Measurements from ENCODE around the gene LARP1. TPM values are rescaled to one million over a fixed set of nuclear protein-coding genes. Genes with fewer than 3 reads are reported as not detected.

LARP1 gene
- total and polyA plus RNA-seq, 2 experiments from 2014 or later = 133 to 302 TPM

- TF ChIP-seq, protein P1, sequence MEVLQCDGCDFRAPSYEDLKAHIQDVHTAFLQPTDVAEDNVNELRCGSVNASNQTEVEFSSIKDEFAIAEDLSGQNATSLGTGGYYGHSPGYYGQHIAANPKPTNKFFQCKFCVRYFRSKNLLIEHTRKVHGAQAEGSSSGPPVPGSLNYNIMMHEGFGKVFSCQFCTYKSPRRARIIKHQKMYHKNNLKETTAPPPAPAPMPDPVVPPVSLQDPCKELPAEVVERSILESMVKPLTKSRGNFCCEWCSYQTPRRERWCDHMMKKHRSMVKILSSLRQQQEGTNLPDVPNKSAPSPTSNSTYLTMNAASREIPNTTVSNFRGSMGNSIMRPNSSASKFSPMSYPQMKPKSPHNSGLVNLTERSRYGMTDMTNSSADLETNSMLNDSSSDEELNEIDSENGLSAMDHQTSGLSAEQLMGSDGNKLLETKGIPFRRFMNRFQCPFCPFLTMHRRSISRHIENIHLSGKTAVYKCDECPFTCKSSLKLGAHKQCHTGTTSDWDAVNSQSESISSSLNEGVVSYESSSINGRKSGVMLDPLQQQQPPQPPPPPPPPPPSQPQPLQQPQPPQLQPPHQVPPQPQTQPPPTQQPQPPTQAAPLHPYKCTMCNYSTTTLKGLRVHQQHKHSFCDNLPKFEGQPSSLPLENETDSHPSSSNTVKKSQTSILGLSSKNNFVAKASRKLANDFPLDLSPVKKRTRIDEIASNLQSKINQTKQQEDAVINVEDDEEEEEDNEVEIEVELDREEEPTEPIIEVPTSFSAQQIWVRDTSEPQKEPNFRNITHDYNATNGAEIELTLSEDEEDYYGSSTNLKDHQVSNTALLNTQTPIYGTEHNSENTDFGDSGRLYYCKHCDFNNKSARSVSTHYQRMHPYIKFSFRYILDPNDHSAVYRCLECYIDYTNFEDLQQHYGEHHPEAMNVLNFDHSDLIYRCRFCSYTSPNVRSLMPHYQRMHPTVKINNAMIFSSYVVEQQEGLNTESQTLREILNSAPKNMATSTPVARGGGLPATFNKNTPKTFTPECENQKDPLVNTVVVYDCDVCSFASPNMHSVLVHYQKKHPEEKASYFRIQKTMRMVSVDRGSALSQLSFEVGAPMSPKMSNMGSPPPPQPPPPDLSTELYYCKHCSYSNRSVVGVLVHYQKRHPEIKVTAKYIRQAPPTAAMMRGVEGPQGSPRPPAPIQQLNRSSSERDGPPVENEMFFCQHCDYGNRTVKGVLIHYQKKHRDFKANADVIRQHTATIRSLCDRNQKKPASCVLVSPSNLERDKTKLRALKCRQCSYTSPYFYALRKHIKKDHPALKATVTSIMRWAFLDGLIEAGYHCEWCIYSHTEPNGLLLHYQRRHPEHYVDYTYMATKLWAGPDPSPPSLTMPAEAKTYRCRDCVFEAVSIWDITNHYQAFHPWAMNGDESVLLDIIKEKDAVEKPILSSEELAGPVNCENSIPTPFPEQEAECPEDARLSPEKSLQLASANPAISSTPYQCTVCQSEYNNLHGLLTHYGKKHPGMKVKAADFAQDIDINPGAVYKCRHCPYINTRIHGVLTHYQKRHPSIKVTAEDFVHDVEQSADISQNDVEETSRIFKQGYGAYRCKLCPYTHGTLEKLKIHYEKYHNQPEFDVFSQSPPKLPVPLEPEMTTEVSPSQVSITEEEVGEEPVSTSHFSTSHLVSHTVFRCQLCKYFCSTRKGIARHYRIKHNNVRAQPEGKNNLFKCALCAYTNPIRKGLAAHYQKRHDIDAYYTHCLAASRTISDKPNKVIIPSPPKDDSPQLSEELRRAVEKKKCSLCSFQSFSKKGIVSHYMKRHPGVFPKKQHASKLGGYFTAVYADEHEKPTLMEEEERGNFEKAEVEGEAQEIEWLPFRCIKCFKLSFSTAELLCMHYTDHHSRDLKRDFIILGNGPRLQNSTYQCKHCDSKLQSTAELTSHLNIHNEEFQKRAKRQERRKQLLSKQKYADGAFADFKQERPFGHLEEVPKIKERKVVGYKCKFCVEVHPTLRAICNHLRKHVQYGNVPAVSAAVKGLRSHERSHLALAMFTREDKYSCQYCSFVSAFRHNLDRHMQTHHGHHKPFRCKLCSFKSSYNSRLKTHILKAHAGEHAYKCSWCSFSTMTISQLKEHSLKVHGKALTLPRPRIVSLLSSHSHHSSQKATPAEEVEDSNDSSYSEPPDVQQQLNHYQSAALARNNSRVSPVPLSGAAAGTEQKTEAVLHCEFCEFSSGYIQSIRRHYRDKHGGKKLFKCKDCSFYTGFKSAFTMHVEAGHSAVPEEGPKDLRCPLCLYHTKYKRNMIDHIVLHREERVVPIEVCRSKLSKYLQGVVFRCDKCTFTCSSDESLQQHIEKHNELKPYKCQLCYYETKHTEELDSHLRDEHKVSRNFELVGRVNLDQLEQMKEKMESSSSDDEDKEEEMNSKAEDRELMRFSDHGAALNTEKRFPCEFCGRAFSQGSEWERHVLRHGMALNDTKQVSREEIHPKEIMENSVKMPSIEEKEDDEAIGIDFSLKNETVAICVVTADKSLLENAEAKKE (CRISPR knock-in tag; IDR thresholded peaks at IDR 0.05) = no peak
- TF ChIP-seq, protein P2, sequence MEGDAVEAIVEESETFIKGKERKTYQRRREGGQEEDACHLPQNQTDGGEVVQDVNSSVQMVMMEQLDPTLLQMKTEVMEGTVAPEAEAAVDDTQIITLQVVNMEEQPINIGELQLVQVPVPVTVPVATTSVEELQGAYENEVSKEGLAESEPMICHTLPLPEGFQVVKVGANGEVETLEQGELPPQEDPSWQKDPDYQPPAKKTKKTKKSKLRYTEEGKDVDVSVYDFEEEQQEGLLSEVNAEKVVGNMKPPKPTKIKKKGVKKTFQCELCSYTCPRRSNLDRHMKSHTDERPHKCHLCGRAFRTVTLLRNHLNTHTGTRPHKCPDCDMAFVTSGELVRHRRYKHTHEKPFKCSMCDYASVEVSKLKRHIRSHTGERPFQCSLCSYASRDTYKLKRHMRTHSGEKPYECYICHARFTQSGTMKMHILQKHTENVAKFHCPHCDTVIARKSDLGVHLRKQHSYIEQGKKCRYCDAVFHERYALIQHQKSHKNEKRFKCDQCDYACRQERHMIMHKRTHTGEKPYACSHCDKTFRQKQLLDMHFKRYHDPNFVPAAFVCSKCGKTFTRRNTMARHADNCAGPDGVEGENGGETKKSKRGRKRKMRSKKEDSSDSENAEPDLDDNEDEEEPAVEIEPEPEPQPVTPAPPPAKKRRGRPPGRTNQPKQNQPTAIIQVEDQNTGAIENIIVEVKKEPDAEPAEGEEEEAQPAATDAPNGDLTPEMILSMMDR (conservative IDR thresholded peaks at IDR 0.05; ENCODE audit: low read depth in 2 of 2) = no peak
Observed at GRCh38 chr5:154783774-154784460, 28.7 kb downstream of the LARP1 start (continued).

DNA sequence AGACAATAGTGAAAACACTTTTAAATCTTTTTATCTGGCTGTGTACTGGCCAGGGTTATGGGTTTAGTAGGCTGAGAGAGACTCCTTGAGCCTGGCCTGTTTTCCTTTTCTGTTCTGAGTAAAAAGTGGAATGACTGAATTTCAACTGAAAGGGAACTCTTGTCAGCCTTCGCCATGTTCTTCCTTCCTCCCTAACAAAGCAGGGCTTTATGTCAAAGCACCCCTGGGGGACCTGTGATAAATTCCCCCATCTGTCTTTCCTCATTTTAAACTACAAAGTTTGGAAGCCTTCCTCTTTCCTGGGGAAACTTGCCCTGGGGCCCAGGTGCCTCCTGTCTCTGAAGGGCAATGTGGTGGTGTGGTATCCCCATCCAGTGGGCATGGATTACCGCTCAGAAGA is 29.7 kb downstream of the LARP1 start:
- peaks cover 2% of the 10 kb centered on the region; the same call in 1 of the 2 replicates for H3K36me3 ChIP-seq (ENCODE audit: insufficient read depth)
- H3K79me2 ChIP-seq (replicated peaks; ENCODE audit: insufficient read depth) = peaks cover 100% of the 10 kb centered on the region
- ATAC-seq (no peak), DNase-seq (ENCODE audit: low spot score) (no peak)
- Mint-ChIP-seq H3K36me3 (ENCODE audit: low read depth) (peaks cover 14% of the 10 kb centered on the region), H3K27ac (peak overlapping the region; percentile 69; the same call in 1 of the 2 replicates), H3K4me3 (no peak overlapping the region; the same call in 2 of the 3 replicates), H3K4me1 (peaks cover 76% of the 10 kb centered on the region), H3K9me3 (no peaks in the 10 kb centered on the region), H3K27me3 (ENCODE audit: insufficient read depth, low read depth, poor library complexity) (peaks cover 18% of the 10 kb centered on the region)
- peaks cover 77% of the 10 kb centered on the region for H3K4me1 ChIP-seq (ENCODE audit: insufficient read depth)
- H3K4me3 ChIP-seq = 0 out of 2 replicates have a peak overlapping the region, but pooled peaks have one; percentile 5
- peak overlapping the region; percentile 35 for H3K27ac ChIP-seq (ENCODE audit: low read depth)
- no peak overlapping the region for H2AFZ ChIP-seq
- peaks cover 20% of the 10 kb centered on the region for H3F3A ChIP-seq (replicated peaks; ENCODE audit: low read depth)
- peaks cover 94% of the 10 kb centered on the region for H4K20me1 ChIP-seq (replicated peaks; ENCODE audit: insufficient read depth)
- H3K27me3 ChIP-seq (ENCODE audit: insufficient read depth) = no peaks in the 10 kb centered on the region
- no peaks in the 10 kb centered on the region for H3K9me2 ChIP-seq (ENCODE audit: insufficient read depth)
- peak overlapping the region; percentile 46 for H3K4me2 ChIP-seq
- no peak for TF ChIP-seq POLR2AphosphoS5 (IDR thresholded peaks at IDR 0.05; ENCODE audit: low read depth)
- TF ChIP-seq, protein P1 (CRISPR knock-in tag; IDR thresholded peaks at IDR 0.05) = no peak

Data from GM23338 (cell line).